Measurements from ENCODE around the gene MRPL12.

The MRPL12 gene

GRCh38 chr17:81662002-81662401, 41.2 kb upstream of the MRPL12 start:
- no peak for DNase-seq (ENCODE audit: low read depth)
- TF ChIP-seq, protein P1, sequence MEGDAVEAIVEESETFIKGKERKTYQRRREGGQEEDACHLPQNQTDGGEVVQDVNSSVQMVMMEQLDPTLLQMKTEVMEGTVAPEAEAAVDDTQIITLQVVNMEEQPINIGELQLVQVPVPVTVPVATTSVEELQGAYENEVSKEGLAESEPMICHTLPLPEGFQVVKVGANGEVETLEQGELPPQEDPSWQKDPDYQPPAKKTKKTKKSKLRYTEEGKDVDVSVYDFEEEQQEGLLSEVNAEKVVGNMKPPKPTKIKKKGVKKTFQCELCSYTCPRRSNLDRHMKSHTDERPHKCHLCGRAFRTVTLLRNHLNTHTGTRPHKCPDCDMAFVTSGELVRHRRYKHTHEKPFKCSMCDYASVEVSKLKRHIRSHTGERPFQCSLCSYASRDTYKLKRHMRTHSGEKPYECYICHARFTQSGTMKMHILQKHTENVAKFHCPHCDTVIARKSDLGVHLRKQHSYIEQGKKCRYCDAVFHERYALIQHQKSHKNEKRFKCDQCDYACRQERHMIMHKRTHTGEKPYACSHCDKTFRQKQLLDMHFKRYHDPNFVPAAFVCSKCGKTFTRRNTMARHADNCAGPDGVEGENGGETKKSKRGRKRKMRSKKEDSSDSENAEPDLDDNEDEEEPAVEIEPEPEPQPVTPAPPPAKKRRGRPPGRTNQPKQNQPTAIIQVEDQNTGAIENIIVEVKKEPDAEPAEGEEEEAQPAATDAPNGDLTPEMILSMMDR (IDR thresholded peaks at IDR 0.05; ENCODE audit: control insufficient read depth, extremely low read depth, insufficient read depth), result no peak
- H3K4me3 ChIP-seq (ENCODE audit: low read depth, low read length), result no peak overlapping the region

DNA sequence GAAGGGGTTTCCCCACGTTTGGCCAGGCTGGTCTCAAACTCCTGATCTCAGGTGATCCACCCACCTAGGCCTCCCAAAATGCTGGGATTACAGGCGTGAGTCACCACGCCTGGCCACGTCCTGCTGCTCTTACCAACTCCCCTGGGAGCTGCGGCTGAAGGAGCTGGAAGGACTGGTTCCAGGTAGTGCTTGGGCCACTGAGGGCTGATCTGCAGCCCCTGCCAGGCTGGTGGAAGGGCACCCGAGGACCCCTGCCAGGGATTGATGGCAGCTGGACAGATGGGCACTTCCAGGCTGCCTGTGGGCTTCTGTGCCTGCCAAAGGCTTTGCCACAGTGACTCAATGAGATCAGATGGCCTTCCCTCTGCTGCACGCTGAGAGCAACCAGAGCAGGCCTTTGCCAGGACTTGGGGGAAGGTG, 39.1 kb upstream of the MRPL12 start:
- no peak overlapping the region for H3K4me3 ChIP-seq (ENCODE audit: low read depth, low read length)

DNA sequence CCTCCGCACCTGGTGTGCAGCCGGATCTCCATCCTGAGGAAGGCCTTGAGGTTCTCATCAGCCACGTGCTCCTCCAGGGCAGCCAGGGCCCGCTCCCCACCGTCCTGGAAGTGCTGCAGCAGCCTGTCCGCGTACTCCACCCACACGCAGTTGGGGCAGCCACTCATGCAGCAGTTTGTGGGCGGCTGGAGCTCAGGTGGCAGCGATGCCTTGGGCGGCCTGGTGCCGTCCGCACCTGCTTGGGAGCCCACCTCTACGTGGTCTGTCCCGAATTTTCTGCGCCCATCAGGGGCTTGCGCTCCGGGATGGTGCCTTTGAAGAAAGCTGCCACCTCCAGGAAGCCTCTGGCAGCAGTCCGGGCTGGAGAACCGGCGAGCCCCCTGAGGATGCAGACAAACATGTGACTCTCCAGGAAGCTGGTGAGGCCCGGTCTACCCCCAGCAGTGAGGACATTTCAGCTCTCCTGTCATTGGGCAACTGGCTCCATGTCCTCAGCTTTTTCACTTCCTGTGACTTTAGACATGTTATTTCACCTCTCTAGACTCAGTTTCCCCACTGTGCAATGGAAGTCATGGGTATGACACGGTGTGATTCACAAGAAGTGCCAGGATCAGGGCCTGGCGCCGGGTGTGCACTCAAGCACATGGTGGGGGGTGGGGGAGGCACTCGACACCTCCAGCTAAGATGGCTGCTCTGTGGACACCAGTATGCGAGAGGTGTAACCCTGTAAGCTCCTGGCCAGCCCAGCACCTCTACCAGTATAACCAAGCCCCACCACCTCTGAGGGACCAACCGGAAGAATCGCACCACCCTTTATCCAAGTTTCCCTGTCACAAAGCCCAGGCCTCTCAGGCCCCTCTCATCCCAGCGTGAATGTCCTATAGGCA, 37.7 kb upstream of the MRPL12 start:
- no peak for DNase-seq (ENCODE audit: low read depth)
- TF ChIP-seq, protein P1 (IDR thresholded peaks at IDR 0.05; ENCODE audit: control insufficient read depth, extremely low read depth, insufficient read depth), result no peak
- peak overlapping the region; percentile 99 for H3K4me3 ChIP-seq (ENCODE audit: low read depth, low read length)

More for the DNA sequence above, 39.1 kb upstream of the MRPL12 start:
- TF ChIP-seq, protein P1 (IDR thresholded peaks at IDR 0.05; ENCODE audit: control insufficient read depth, extremely low read depth, insufficient read depth), result no peak
- no peak for DNase-seq (ENCODE audit: low read depth)

GRCh38 chr17:81666092-81666341, 37.1 kb upstream of the MRPL12 start:
- TF ChIP-seq, protein P1 (IDR thresholded peaks at IDR 0.05; ENCODE audit: control insufficient read depth, extremely low read depth, insufficient read depth), result no peak
- H3K4me3 ChIP-seq (ENCODE audit: low read depth, low read length), result peak overlapping the region; percentile 99
- DNase-seq (ENCODE audit: low read depth), result no peak

DNA sequence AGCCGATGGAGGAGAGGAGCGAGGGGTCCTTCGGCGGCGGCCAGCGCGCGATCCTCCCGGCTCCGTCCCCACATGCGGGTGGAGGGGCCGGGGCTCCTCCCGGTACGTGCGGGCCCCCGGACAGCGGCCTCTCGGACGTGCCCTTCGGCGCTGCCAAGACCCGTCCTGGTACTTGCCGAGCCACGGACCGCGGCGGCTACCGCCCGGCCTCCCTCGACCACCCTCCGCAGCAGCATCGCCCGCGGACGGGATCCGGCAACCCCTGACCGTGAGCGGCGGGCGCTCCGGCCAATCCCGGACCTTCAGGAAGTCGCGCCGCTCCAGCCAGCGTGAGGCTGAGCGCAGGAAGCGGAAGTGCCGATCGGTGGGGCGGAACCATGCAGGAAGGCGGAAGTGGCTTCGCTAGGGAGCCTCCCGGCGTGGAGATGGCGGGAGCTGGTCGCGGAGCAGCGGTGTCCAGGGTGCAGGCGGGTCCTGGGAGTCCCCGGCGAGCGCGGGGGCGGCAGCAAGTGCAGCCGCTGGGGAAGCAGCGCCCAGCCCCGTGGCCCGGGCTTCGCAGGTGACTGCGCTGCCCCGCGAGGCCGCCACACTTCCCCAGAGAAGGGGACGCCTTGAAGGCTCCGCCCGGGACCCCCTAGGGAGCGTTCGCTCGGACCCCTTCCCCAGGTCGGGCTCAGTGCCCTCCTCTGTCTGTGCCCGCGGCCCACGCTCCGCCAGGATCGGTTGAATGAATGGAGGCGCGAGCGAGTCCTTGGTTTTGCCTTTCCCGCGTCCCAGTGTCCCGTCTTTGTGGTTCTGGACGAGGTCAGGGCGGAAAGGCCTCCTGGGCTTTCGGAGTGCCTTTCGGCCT, 36.6 kb upstream of the MRPL12 start, which contains the start of the genes CCDC137 and OXLD1:
Gene CCDC137 (plus strand): TSS at position 396 of the 850 bp plus-strand sequence. CDS start 30 bp downstream, at position 426.
Gene OXLD1 (minus strand): TSS at position 264 of the 850 bp plus-strand sequence. CDS start 28 bp downstream, at position 236.
- DNase-seq (ENCODE audit: low read depth), result peak; percentile 80
- TF ChIP-seq, protein P1 (IDR thresholded peaks at IDR 0.05; ENCODE audit: control insufficient read depth, extremely low read depth, insufficient read depth), result no peak
- peak within 1 kb of the TSS; percentile 99 for H3K4me3 ChIP-seq (ENCODE audit: low read depth, low read length)

DNA sequence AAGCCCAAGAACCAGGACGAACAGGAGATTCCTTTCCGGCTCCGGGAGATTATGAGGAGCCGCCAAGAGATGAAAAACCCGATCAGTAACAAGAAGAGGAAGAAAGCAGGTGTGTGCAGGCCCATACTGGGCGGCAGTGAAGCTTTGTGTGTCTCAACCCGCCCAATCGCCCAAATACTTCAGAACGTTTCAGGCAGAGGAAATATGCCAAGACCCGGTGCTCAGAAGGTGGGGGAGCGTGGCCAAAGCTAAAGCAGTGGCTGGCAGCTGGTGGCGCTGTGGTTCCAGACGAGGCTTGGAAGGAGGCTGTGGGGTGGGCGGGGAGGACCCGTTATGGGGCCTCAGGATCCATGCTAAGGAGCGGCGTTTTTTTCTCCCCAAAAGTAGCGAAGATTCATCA, 35.4 kb upstream of the MRPL12 start:
- TF ChIP-seq, protein P1 (IDR thresholded peaks at IDR 0.05; ENCODE audit: control insufficient read depth, extremely low read depth, insufficient read depth), result 0 out of 2 replicates have a peak, but pooled peaks have one; percentile 5
- H3K4me3 ChIP-seq (ENCODE audit: low read depth, low read length), result peak overlapping the region; percentile 99
- DNase-seq (ENCODE audit: low read depth), result no peak

Measured in LNCaP clone FGC (cell line).